ENCODE results near the gene WDR48.

GRCh38 chr3:39022286-39022630, 29.6 kb upstream of the WDR48 start:
- TF ChIP-seq CTCF (IDR thresholded peaks at IDR 0.05; ENCODE audit: insufficient read depth, low read depth, low read length) = no peak
- TF ChIP-seq EZH2 (IDR thresholded peaks at IDR 0.05; ENCODE audit: insufficient read depth, low read length) = no peak

Measured in astrocyte (in vitro differentiated cells and primary cell).